HepG2 (cell line): Measurements from ENCODE around the gene UBE2N. TPM values are rescaled to one million over a fixed set of nuclear protein-coding genes. Genes with fewer than 3 reads are reported as not detected.

Experiments
- AGO2 ChIP-seq: fragments of 200-400 bp; formaldehyde crosslinking; optimal IDR thresholded peaks from 2 replicates; pipeline ENCODE3; 2017; ENCODE audit warnings: mild to moderate bottlenecking, low read depth, low read length, moderate library complexity
- CHD4 ChIP-seq: fragments of 200-600 bp; sonication (generic); IDR thresholded peaks from 2 replicates; pipeline ENCODE4 v1.7.0; 2017; ENCODE audit warnings: mild to moderate bottlenecking, low read length, borderline replicate concordance
- ETV6 ChIP-seq: sonication (generic); formaldehyde crosslinking; conservative IDR thresholded peaks from 2 replicates; pipeline ENCODE4 v1.4.0; 2020; ENCODE audit warnings: missing genetic modification reagents
- KDM1A ChIP-seq: IDR thresholded peaks from 2 replicates; pipeline ENCODE4 v1.6.1; 2016; ENCODE audit warnings: missing compliant biosample characterization
- KDM4B ChIP-seq: sonication (generic); formaldehyde crosslinking; IDR thresholded peaks from 2 replicates; pipeline ENCODE4 v1.4.0; 2020; ENCODE audit warnings: missing genetic modification reagents
- KLF16 ChIP-seq, 2 experiments: sonication (generic) in 1 of 2; formaldehyde crosslinking in 1 of 2; IDR thresholded peaks; 2 replicates each; pipeline versions ENCODE4 v1.6.1 to v1.8.0; 2016 to 2023; ENCODE audit warnings: missing genetic modification reagents in 2 of 2, missing compliant biosample characterization in 1 of 2
- MXD4 ChIP-seq: IDR thresholded peaks from 2 replicates; pipeline ENCODE4 v1.6.1; 2016; ENCODE audit warnings: mild to moderate bottlenecking, missing biosample characterization, missing genetic modification reagents
- NCOA1 ChIP-seq: sonication (generic); formaldehyde crosslinking; IDR thresholded peaks from 2 replicates; pipeline ENCODE4 v1.9.0; 2021; ENCODE audit warnings: missing genetic modification reagents
- NFYC ChIP-seq: IDR thresholded peaks from 2 replicates; pipeline ENCODE4 v1.6.1; 2016; ENCODE audit warnings: missing genetic modification reagents, missing compliant biosample characterization
- NKX3-1 ChIP-seq: sonication (generic); formaldehyde crosslinking; IDR thresholded peaks from 2 replicates; pipeline ENCODE4 v1.5.0; 2020; ENCODE audit warnings: missing genetic modification reagents
- NONO ChIP-seq, 2 experiments: fragments of 450-650 bp in 1 of 2; sonication (generic) in 1 of 2; formaldehyde crosslinking in 1 of 2; IDR thresholded peaks in 1 of 2; conservative IDR thresholded peaks in 1 of 2; 2 replicates each; pipeline versions ENCODE4 v1.6.1 to v1.8.0; 2017 to 2022; ENCODE audit warnings: mild to moderate bottlenecking in 1 of 2, missing genetic modification reagents in 1 of 2, moderate library complexity in 1 of 2
- POLR2A ChIP-seq, 2 experiments: IDR thresholded peaks; 2 replicates each; pipeline ENCODE4 v1.6.1; 2011; ENCODE audit warnings: low read depth in 2 of 2, low read length in 2 of 2, mild to moderate bottlenecking in 1 of 2, moderate library complexity in 1 of 2; ENCODE audit not compliant: insufficient read depth in 1 of 2
- RBM22 ChIP-seq: fragments of 200-400 bp; formaldehyde crosslinking; optimal IDR thresholded peaks from 2 replicates; pipeline ENCODE3; 2017; ENCODE audit warnings: mild to moderate bottlenecking, low read length, moderate library complexity
- TBX2 ChIP-seq: sonication (generic); formaldehyde crosslinking; IDR thresholded peaks from 2 replicates; pipeline ENCODE4 v1.5.0; 2020; ENCODE audit warnings: missing genetic modification reagents, mild to moderate bottlenecking, borderline replicate concordance
- ZBTB21 ChIP-seq: sonication (generic); formaldehyde crosslinking; IDR thresholded peaks from 2 replicates; pipeline ENCODE4 v1.4.0; 2020; ENCODE audit warnings: missing genetic modification reagents
- ZNF749 ChIP-seq: sonication (generic); formaldehyde crosslinking; IDR thresholded peaks from 2 replicates; pipeline ENCODE4 v1.8.0; 2022; ENCODE audit warnings: mild to moderate bottlenecking, missing genetic modification reagents, moderate library complexity, borderline replicate concordance
- ZNF777 ChIP-seq: sonication (generic); formaldehyde crosslinking; IDR thresholded peaks from 2 replicates; pipeline ENCODE4 v1.4.0; 2020; ENCODE audit warnings: missing genetic modification reagents
- polyA plus RNA-seq, 8 experiments: library from polyadenylated mRNA; depleted of rRNA in 3 of 8; stranded (reverse) in 7 of 8; unstranded in 1 of 8; fragments of >200 nt; fragmentation: Illumina TruSeq in 4 of 8; extraction: Trizol in 4 of 8; gene quantifications; 2 replicates each; pipeline versions ENCODE4 v1.2.1 to v1.2.3, GENCODE V29; 2011 to 2016; ENCODE audit warnings: low read depth in 4 of 8, missing spikeins in 1 of 8, mixed read lengths in 1 of 8; ENCODE audit not compliant: insufficient read depth in 1 of 8
- total RNA-seq, 5 experiments: library from RNA; depleted of rRNA; stranded (reverse); fragments of >200 nt; fragmentation: Illumina TruSeq; extraction: Trizol; gene quantifications; 2 replicates each; pipeline ENCODE4 v1.2.3, GENCODE V29; 2016; ENCODE audit warnings: low read depth in 1 of 5
- TF ChIP-seq, protein P1 (sequence below): sonication (generic); formaldehyde crosslinking; IDR thresholded peaks from 2 replicates; pipeline ENCODE4 v1.8.0; 2022; ENCODE audit warnings: missing genetic modification reagents, mild to moderate bottlenecking, borderline replicate concordance
- TF ChIP-seq, protein P2 (sequence below): sonication (generic); formaldehyde crosslinking; IDR thresholded peaks from 2 replicates; pipeline ENCODE4 v1.5.0; 2020; ENCODE audit warnings: mild to moderate bottlenecking, low read depth, missing genetic modification reagents, borderline replicate concordance
- TF ChIP-seq, protein P3 (sequence below): sonication (generic); formaldehyde crosslinking; IDR thresholded peaks from 2 replicates; pipeline ENCODE4 v1.4.0; 2020; ENCODE audit warnings: missing genetic modification reagents
- TF ChIP-seq, protein P4 (sequence below): sonication (generic); formaldehyde crosslinking; IDR thresholded peaks from 2 replicates; pipeline ENCODE4 v1.5.0; 2020; ENCODE audit warnings: missing genetic modification reagents, mild to moderate bottlenecking, borderline replicate concordance
- TF ChIP-seq, protein P5 (sequence below): sonication (generic); formaldehyde crosslinking; conservative IDR thresholded peaks from 2 replicates; pipeline ENCODE4 v1.5.0; 2020; ENCODE audit warnings: missing genetic modification reagents

The UBE2N gene
- total and polyA plus RNA-seq, 2 of the 13 experiments (the other 11 are each of a cell fraction or from before 2014, with no cell fraction given), result 188 to 197 TPM

DNA sequence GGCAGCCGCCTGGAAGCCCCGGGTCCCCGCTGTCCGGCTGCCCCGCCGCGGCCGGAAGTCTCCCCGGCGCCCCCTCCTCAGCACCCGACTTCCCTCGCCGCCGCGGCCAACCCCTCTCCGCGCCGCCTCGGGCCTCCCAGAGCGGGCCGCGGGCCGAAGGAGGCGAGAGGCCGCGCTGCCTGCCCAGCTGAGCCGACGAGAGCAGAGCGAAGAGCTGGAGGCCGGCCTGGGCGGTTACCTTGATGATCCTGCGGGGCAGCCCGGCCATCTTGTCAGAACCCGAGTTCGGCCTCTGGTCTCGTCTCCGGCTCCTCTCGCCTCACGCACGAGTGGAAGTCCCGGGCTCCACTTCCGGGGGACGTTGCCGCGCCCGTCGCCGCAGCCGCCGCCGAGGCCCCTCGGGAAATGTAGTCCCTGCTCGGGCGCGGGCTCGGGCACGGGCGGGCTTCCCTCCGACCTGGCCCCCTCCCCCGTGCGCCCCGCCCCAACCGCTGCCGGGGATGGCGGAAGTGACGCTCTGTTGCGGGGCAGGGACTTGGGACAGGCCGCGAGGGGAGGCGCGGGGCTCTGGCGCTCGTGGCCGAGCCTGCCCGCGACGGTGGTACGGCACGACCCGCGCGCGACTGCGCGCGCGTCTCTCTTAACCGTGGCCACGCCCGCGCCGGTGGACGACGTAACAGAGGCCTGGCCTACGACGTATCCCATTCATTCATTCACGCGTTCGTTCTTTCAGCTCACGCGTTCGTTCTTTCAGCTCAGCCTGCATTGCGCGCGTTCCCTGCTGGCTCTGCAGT is at the start of gene UBE2N (continued):
- TF ChIP-seq NONO (IDR thresholded peaks at IDR 0.05) (no peak), NONO (CRISPR knock-in tag; conservative IDR thresholded peaks at IDR 0.05) (peak; percentile 89), ETV6 (CRISPR knock-in tag) (0 out of 2 replicates have a peak, but pooled peaks have one; percentile 22), ZNF749 (CRISPR knock-in tag) (peak; percentile 75; the same call in 1 of the 2 replicates), TBX2 (CRISPR knock-in tag) (peak; percentile 67; the same call in 1 of the 2 replicates), NCOA1 (CRISPR knock-in tag) (peak; percentile 84; the same call in 1 of the 2 replicates), KDM1A (CRISPR knock-in tag) (no peak), KDM4B (CRISPR knock-in tag) (peak; percentile 19; the same call in 1 of the 2 replicates), NKX3-1 (CRISPR knock-in tag) (peak; percentile 79; the same call in 1 of the 2 replicates), ZNF777 (CRISPR knock-in tag) (peak; percentile 76), CHD4 (no peak), KLF16 (CRISPR knock-in tag; IDR thresholded peaks at IDR 0.05) (peak in 1 of 2 experiments; percentile 45; a peak in 2 of 4 replicates), MXD4 (CRISPR knock-in tag) (0 out of 2 replicates have a peak, but pooled peaks have one; percentile 52), AGO2 (peak; percentile 71), POLR2A (IDR thresholded peaks at IDR 0.05; ENCODE audit: insufficient read depth in 1 of 2, low read depth in 2 of 2, low read length in 2 of 2) (peak; percentile 86), ZBTB21 (CRISPR knock-in tag) (0 out of 2 replicates have a peak, but pooled peaks have one; percentile 36), NFYC (CRISPR knock-in tag) (peak; percentile 35; the same call in 1 of the 2 replicates), RBM22 (no peak)
- TF ChIP-seq, protein P1, sequence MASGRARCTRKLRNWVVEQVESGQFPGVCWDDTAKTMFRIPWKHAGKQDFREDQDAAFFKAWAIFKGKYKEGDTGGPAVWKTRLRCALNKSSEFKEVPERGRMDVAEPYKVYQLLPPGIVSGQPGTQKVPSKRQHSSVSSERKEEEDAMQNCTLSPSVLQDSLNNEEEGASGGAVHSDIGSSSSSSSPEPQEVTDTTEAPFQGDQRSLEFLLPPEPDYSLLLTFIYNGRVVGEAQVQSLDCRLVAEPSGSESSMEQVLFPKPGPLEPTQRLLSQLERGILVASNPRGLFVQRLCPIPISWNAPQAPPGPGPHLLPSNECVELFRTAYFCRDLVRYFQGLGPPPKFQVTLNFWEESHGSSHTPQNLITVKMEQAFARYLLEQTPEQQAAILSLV (CRISPR knock-in tag), result peak; percentile 98; the same call in 1 of the 2 replicates
- TF ChIP-seq, protein P2, sequence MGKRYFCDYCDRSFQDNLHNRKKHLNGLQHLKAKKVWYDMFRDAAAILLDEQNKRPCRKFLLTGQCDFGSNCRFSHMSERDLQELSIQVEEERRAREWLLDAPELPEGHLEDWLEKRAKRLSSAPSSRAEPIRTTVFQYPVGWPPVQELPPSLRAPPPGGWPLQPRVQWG, result no peak
- TF ChIP-seq, protein P3, sequence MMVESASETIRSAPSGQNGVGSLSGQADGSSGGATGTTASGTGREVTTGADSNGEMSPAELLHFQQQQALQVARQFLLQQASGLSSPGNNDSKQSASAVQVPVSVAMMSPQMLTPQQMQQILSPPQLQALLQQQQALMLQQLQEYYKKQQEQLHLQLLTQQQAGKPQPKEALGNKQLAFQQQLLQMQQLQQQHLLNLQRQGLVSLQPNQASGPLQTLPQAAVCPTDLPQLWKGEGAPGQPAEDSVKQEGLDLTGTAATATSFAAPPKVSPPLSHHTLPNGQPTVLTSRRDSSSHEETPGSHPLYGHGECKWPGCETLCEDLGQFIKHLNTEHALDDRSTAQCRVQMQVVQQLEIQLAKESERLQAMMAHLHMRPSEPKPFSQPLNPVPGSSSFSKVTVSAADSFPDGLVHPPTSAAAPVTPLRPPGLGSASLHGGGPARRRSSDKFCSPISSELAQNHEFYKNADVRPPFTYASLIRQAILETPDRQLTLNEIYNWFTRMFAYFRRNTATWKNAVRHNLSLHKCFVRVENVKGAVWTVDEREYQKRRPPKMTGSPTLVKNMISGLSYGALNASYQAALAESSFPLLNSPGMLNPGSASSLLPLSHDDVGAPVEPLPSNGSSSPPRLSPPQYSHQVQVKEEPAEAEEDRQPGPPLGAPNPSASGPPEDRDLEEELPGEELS (CRISPR knock-in tag), result no peak; the same call in 1 of the 2 replicates
- TF ChIP-seq, protein P4, sequence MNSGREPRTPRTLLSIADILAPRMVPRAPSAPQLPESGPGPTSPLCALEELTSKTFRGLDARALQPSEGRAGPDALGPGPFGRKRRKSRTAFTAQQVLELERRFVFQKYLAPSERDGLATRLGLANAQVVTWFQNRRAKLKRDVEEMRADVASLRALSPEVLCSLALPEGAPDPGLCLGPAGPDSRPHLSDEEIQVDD (CRISPR knock-in tag), result no peak
- TF ChIP-seq, protein P5, sequence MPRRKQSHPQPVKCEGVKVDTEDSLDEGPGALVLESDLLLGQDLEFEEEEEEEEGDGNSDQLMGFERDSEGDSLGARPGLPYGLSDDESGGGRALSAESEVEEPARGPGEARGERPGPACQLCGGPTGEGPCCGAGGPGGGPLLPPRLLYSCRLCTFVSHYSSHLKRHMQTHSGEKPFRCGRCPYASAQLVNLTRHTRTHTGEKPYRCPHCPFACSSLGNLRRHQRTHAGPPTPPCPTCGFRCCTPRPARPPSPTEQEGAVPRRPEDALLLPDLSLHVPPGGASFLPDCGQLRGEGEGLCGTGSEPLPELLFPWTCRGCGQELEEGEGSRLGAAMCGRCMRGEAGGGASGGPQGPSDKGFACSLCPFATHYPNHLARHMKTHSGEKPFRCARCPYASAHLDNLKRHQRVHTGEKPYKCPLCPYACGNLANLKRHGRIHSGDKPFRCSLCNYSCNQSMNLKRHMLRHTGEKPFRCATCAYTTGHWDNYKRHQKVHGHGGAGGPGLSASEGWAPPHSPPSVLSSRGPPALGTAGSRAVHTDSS (CRISPR knock-in tag), result peak; percentile 96; the same call in 1 of the 2 replicates
